ENCODE measurements around the gene UBR4.

- TF ChIP-seq CTCF (IDR thresholded peaks at IDR 0.05) (no peak), POLR2A (IDR thresholded peaks at IDR 0.05; ENCODE audit: low read depth) (no peak), EP300 (IDR thresholded peaks at IDR 0.05) (no peak), POLR2AphosphoS5 (IDR thresholded peaks at IDR 0.05) (no peak)
These were observed 86.2 kb downstream of the UBR4 start for GRCh38 chr1:19123837-19124236.

All from esophagus muscularis mucosa (tissue), 4 donors.